Measurements from ENCODE around the gene DAP3.

DNA sequence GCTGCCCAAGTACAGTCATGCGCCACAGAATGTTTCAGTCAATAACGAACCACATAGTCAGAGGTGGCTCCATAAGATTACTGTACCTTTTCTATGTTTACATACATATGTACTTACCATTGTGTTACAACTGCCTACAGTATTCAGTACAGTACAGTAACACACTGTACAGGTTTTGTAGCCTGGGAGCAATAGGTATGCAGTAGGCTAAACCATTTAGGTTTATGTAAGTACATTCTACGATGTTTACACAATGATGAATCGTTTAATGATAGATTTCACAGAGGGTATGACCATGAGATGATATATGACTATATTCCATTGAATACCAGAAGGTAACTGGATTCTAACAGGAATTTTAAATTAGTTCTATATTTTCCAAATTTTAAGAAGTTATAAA, 10.9 kb upstream of the DAP3 start:
- no peak for TF ChIP-seq POLR2A (IDR thresholded peaks at IDR 0.05)
- TF ChIP-seq POLR2AphosphoS5 (IDR thresholded peaks at IDR 0.05) = no peak
- TF ChIP-seq, protein P1, sequence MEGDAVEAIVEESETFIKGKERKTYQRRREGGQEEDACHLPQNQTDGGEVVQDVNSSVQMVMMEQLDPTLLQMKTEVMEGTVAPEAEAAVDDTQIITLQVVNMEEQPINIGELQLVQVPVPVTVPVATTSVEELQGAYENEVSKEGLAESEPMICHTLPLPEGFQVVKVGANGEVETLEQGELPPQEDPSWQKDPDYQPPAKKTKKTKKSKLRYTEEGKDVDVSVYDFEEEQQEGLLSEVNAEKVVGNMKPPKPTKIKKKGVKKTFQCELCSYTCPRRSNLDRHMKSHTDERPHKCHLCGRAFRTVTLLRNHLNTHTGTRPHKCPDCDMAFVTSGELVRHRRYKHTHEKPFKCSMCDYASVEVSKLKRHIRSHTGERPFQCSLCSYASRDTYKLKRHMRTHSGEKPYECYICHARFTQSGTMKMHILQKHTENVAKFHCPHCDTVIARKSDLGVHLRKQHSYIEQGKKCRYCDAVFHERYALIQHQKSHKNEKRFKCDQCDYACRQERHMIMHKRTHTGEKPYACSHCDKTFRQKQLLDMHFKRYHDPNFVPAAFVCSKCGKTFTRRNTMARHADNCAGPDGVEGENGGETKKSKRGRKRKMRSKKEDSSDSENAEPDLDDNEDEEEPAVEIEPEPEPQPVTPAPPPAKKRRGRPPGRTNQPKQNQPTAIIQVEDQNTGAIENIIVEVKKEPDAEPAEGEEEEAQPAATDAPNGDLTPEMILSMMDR (IDR thresholded peaks at IDR 0.05) = no peak

All from prostate gland (tissue), 2 donors.